NOMO-1 (cell line): ENCODE results near the gene ALOX15.
"Not testable (repeated sequence)": the region's sequence is repeated elsewhere in the genome, so short reads cannot be mapped to it uniquely, and the experiment has no call there.

Experiments used
- DNase-seq, 2 experiments: peaks; one replicate each; lab custom pipeline; 2025; ENCODE audit not compliant: unreplicated experiment in 2 of 2; lab: John Stamatoyannopoulos, UW

The ALOX15 gene

GRCh38 chr17:4652997-4653396, 11.5 kb upstream of the ALOX15 start:
- DNase-seq = no peak

GRCh38 chr17:4648741-4649140, 7.3 kb upstream of the ALOX15 start:
- peak; percentile 89 to 93 for DNase-seq

DNA sequence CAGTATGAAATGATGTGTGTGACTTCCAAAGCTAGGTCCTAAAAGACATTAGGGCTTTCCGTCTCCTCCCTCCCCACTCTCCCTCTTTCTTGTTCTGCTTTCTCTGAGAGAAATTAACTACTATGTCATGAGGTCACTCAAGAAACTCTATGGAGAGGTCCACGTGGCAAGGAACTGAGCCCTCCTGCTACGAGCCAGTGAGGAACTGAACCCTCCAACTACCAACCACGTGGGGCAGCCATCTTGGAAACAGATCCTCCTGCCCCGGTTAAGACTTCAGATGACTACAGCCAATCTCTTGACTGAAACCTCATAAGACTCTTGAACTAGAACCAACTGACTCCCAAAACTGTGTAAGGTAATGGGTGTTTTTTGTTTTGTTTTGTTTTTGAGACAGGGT, 4.2 kb upstream of the ALOX15 start:
- DNase-seq = peak; percentile 7 to 60

DNA sequence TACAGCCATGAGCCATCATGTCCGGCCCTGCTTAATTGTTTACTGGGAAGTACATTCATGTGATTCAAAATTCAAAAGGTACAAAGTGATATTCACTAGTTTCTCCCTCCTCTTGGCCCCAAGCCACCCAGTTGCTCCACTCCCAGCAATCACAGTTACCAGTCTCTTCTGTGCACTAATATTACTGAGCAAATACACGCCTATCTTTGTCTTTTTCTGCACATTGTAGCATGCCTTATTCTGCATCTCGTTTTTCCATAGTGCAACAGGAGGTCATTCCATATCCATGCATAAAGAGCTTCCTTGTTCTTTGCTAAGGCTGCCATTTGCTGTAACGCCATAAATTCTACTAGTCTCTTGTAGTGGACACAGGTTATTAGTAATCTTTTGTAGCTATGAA, 2.2 kb upstream of the ALOX15 start:
- no peak for DNase-seq

DNA sequence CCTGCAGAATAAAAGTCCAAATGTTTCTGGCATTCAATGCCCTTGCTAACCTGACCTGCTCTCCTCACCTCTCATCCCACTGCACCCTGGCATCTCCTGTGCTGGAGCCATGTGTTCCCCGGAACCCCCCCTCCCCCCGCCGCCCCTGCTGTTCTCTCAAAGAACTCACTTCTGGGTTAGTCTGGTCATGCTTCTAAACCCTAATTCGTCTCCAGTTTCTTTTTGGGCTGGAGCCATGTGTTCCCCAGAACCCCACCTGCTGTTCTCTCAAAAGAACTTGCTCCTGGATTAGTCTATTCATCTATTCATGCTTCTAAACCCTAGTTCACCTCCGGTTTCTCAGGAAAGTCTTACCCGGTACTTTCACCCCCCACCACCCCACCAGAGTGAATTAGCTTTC, 808 bp upstream of the ALOX15 start:
- no peak for DNase-seq

DNA sequence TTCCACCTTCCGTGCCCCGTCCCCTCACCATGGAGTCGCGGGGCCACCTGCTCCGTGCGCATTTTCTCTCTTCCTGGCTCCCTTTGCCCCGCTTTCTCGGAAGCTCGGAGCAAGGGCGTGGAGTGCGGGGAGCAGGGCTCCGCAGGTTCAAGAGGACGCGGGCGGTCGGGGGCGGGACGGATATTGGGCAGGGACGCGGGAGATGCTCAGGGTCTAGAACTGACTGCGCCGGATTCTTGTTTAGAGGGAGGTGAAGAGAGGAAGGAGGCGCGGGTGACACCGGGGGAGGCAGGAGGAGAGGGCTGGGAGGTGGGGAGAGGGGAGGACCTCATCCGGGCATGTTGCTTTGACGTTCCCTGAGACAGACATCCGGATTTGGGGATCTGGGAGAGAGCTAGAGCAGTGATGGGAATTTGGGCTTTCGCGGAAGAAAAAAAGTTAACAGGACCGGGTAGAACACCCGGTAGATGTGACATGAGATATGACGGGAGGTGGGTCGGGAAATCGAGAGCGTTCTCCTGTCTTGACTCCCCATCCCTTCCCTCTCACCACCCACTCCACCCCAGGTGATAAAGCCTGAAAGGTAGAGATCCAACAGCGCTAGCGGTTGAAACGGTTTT, 799 bp downstream of the ALOX15 start:
- DNase-seq = not testable (repeated sequence)

DNA sequence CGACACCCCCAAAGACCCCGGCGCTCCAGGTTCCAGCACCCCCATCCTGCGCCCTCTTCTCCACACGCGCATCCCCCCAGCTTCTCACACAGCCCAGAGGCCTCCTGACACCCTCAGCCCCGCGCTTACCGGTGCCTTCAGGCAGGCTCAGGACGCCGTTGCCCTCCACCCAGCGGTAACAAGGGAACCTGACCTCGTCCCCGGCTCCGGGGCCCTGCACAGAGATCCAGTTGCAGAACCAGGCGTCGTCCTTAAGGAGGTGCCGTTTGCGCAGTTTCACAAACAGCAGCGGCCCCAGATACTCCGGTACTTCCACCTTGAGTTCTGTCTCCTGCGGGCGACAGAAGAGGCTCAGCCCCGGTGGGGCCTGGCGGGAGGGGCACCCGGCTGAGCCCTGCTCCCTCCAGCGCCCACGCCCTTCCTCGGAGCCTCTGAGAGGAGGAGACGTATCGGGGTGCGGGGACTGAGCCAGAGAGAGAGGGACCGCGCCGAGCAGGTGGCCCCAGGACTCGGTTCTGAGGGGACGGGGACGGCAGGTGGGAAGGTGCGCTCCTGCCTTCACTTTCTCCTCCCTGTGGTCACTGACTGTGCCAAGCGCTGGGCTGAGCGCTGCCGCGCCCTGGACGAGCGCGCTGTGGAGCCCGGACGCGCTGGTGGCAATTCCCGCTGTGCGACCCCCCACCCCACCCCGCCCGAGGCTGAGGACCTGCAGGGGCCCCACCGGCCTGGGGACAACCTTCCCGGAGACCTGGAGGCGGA, 2.0 kb downstream of the ALOX15 start:
- DNase-seq = peak; percentile 51 to 62

DNA sequence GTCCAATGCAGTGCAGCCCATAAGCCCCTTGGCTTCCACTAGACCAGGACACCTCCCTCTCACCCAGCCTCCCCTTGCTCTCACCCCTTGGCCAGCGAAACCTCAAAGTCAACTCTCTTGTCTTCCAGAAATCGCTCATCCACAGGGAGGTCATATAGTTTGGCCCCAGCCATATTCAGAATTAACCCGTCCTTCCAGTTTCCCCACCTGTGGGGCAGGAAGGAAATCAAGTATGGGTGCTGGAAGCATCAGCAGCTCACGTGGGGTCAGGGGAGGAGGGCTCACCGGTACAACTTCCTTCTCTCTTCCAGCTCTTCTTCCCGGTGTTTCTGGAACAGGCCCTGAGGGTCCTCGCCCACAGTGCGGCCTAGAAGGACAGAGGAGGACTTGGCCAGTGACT, 2.7 kb downstream of the ALOX15 start:
- not testable (repeated sequence) for DNase-seq

GRCh38 chr17:4636474-4637100, 4.9 kb downstream of the ALOX15 start:
- no peak for DNase-seq

DNA sequence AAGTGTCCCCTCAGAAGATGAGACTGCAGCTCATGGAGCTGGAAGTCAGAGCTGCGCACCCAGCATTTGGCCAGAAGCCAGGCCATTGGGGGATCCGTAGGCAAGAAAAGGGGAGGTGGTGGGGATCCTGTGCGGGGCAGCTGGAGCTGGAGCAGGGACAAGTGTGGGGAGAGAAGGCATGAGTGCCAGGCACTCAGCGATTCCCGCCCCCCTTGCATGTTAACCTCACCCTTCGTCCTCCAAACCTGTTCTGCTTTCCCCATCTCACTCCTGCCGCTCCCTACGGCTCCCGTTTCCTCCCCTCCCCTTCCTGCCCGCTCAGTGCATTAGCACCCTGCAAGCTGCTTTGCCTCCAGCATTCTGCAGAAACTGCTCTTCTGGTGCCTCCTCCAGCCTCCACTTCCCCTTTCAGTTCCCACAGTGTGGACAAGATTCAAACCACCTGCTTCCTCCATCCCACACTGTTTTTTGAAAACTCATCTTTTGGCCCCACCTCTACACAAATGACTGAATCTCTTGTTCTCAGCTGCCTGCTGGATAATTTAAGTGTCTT, 5.6 kb downstream of the ALOX15 start:
- DNase-seq = peak; percentile 50 to 76

DNA sequence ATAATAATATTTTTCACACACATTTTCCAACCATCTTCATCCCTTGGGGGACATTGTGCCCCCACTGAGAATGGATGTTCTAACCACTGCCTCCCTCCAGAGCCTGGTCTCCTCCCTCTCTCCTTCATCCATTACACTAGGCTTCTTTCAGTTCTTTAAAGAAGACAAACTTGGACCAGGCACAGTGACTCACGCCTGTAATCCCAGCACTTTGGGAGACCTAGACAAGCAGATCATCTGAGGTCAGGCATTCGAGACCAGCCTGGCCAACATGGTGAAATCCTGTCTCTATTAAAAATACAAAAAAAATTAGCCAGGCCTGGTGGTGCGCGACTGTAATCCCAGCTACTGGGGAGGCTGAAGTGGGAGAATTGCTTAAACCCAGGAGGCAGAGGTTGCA, 6.5 kb downstream of the ALOX15 start:
- DNase-seq = no peak

DNA sequence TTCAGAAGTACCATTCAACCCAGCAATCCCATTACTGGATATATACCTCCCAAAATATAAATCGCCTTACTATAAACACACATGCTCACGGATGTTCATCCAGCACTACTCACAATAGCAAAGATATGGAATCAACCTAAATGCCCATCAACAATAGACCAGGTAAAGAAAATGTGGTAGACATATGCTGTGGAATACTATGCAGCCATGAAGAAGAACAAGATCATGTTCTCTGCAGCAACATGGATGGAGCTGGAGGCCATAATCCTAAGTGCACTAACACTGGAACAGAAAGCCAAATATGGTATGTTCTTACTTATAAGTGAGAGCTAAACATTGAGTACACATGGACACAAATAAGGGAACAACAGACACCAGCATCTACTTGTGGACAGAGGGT, 7.8 kb downstream of the ALOX15 start:
- no peak for DNase-seq

GRCh38 chr17:4632581-4632920, 8.9 kb downstream of the ALOX15 start:
- no peak for DNase-seq

DNA sequence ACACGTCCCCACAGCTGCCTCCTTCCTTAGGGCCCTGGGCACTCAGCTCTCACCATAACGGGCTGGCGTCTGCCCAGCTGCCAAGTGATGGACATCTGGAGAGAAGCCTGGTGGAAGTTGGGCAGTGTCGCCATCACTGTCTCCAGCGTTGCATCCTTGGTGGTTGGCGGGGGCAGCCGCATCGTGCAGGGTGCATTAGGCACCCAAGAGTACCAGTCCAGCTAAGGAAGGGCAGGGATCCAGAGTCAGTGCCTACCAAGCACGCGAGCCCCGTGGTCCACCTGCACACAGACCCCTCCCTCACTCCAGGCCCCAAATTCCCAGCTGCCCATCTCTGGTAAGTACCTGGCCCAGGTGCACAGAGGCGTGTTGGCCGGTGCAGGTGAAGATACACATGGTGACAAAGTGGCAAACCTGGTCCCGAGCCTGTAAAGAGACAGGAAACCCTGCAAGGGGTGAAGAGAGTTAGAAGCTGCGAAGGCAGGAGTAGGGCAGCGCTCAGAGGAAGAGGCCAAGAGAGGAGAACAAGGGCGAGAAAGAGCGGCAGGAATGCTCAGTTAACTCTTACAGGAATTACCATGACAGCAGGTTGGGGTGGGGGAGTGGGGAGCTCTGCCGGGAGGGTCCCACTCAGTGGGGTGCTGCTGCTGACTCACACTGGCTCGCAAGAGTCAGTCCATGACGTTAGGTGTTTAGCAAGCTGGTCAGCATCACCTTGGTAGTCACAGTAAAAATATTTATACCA, 9.5 kb downstream of the ALOX15 start:
- no peak for DNase-seq

DNA sequence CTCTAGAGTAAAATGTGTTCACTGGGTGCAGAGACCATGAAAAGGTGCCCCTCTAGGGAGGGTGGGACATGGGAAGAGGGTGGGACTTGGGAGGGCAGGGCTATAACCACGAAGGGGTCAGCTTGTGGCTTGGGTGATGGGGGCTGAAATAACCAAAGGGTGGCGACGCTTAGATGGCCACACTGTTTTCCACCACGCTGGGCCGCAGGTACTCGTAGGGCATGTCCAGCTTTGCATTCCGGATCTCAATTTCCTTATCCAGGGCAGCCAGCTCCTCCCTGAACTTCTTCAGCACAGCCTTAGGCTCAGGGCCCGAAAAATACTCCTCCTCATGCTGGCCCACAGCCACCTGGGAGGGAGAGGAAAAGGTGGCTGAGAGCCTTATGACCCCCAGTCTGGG, 10.0 kb downstream of the ALOX15 start:
- DNase-seq = no peak

DNA sequence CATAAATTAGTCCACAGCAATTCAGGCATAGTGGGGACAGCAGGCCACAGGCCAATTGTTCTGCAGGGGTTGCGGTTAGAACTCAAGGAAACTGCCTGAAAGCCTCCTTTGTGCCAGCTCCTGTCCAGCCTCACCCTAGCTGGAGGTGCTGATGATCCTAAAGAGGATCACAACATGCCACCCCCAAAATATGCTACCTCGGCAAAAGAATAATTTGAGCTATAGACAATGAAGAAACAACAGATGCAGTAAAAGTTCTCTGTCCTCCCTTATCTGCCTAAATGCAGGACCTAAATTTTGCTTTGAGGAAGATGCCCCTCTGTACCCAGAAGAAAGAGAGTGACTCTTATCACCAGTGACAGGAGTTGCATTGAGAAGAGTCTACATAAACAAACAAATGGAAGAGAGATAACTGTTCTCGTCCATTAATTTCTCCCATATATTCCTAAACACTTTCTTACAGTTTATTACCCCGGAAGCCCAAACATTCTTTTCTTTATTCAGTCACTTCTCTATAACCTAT, 14.7 kb downstream of the ALOX15 start:
- no peak for DNase-seq

GRCh38 chr17:4625181-4625617, 16.3 kb downstream of the ALOX15 start:
- no peak for DNase-seq

GRCh38 chr17:4624451-4624911, 17.0 kb downstream of the ALOX15 start:
- not testable (repeated sequence) for DNase-seq

DNA sequence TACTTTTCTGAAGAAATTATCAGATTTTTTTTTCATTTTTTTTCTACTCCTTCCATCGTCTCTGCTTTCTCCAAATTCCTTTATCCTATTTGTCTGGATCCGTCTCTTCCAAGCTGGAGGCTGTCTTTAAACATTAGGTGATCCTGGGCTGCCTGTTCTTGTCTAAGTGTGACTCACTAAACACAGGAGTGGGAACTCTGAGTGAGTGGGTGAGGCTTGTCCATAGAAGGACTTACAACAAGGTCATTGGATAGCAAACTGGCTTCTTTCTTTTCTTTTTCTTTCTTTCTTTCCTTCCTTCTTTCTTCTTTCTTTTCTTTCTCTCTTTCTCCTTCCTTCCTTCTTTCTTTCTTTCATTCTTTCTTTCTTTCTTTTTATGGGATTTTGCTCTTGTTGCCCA, 18.2 kb downstream of the ALOX15 start:
- no peak for DNase-seq

- no peak for DNase-seq
These were observed 19.1 kb downstream of the ALOX15 start for GRCh38 chr17:4622375-4622774.
